ENCODE measurements around the gene TTC39C. TPM values are rescaled to one million over a fixed set of nuclear protein-coding genes. Genes with fewer than 3 reads are reported as not detected.

TTC39C gene
- total and polyA plus RNA-seq, 2 experiments from 2014 or later = 69.4 to 136 TPM

GRCh38 chr18:24016643-24017042 is 2.1 kb downstream of the TTC39C start:
- Mint-ChIP-seq H3K9me3 (no peaks in the 10 kb centered on the region; the same call in 2 of the 3 replicates), H3K27me3 (ENCODE audit: insufficient read depth, low read depth, poor library complexity) (peaks cover 12% of the 10 kb centered on the region), H3K27ac (no peak overlapping the region), H3K4me1 (peaks cover 53% of the 10 kb centered on the region), H3K4me3 (peak overlapping the region; percentile 85), H3K36me3 (ENCODE audit: low read depth) (no peaks in the 10 kb centered on the region; the same call in 2 of the 3 replicates)
- peak overlapping the region; percentile 89 for H3K4me3 ChIP-seq
- peak; percentile 13 for ATAC-seq
- peaks cover 10% of the 10 kb centered on the region for H3F3A ChIP-seq (replicated peaks; ENCODE audit: low read depth)
- DNase-seq (ENCODE audit: low spot score) = peak; percentile 50
- H2AFZ ChIP-seq = no peak overlapping the region
- peaks cover 11% of the 10 kb centered on the region; the same call in 1 of the 2 replicates for H4K20me1 ChIP-seq (replicated peaks; ENCODE audit: insufficient read depth)
- H3K79me2 ChIP-seq (replicated peaks; ENCODE audit: insufficient read depth) = peaks cover 70% of the 10 kb centered on the region
- H3K4me1 ChIP-seq (ENCODE audit: insufficient read depth) = peaks cover 54% of the 10 kb centered on the region
- no peaks in the 10 kb centered on the region for H3K36me3 ChIP-seq (ENCODE audit: insufficient read depth)
- no peaks in the 10 kb centered on the region for H3K9me2 ChIP-seq (ENCODE audit: insufficient read depth)
- no peak overlapping the region for H3K27ac ChIP-seq (ENCODE audit: low read depth)
- H3K4me2 ChIP-seq = peak overlapping the region; percentile 82
- no peaks in the 10 kb centered on the region for H3K27me3 ChIP-seq (ENCODE audit: insufficient read depth)
- no peak for TF ChIP-seq STAT1 (IDR thresholded peaks at IDR 0.05; ENCODE audit: unreplicated experiment)
- TF ChIP-seq CTCF (conservative IDR thresholded peaks at IDR 0.05; ENCODE audit: low read depth in 2 of 2) = peak in 1 of 2 experiments; percentile 56; a peak in 3 of 4 replicates
- TF ChIP-seq EZH2phosphoT487 (IDR thresholded peaks at IDR 0.05; ENCODE audit: unreplicated experiment) = no peak
- no peak for TF ChIP-seq EZH2 (IDR thresholded peaks at IDR 0.05; ENCODE audit: low read depth, unreplicated experiment)
- no peak for TF ChIP-seq POLR2AphosphoS5 (IDR thresholded peaks at IDR 0.05; ENCODE audit: low read depth)
- TF ChIP-seq ZNF114 (CRISPR knock-in tag; IDR thresholded peaks at IDR 0.05) = no peak
- TF ChIP-seq, protein P1, sequence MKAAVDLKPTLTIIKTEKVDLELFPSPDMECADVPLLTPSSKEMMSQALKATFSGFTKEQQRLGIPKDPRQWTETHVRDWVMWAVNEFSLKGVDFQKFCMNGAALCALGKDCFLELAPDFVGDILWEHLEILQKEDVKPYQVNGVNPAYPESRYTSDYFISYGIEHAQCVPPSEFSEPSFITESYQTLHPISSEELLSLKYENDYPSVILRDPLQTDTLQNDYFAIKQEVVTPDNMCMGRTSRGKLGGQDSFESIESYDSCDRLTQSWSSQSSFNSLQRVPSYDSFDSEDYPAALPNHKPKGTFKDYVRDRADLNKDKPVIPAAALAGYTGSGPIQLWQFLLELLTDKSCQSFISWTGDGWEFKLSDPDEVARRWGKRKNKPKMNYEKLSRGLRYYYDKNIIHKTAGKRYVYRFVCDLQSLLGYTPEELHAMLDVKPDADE (IDR thresholded peaks at IDR 0.05) = no peak

GRCh38 chr18:24018299-24018886 is 3.8 kb downstream of the TTC39C start:
- Mint-ChIP-seq H3K4me1 (peaks cover 70% of the 10 kb centered on the region), H3K4me3 (0 out of 3 replicates have a peak overlapping the region, but pooled peaks have one; percentile 1), H3K27ac (no peak overlapping the region), H3K27me3 (ENCODE audit: insufficient read depth, low read depth, poor library complexity) (peaks cover 12% of the 10 kb centered on the region), H3K36me3 (ENCODE audit: low read depth) (no peaks in the 10 kb centered on the region; the same call in 2 of the 3 replicates), H3K9me3 (no peaks in the 10 kb centered on the region; the same call in 2 of the 3 replicates)
- H2AFZ ChIP-seq = no peak overlapping the region
- ATAC-seq (no peak), DNase-seq (ENCODE audit: low spot score) (peak; percentile 18)
- H4K20me1 ChIP-seq (replicated peaks; ENCODE audit: insufficient read depth) = peaks cover 22% of the 10 kb centered on the region
- H3K79me2 ChIP-seq (replicated peaks; ENCODE audit: insufficient read depth) = peaks cover 87% of the 10 kb centered on the region
- peak overlapping the region; percentile 89 for H3K4me3 ChIP-seq
- H3F3A ChIP-seq (replicated peaks; ENCODE audit: low read depth) = peaks cover 13% of the 10 kb centered on the region; the same call in 1 of the 2 replicates
- H3K9me2 ChIP-seq (ENCODE audit: insufficient read depth) = no peaks in the 10 kb centered on the region
- peak overlapping the region; percentile 82 for H3K4me2 ChIP-seq
- H3K36me3 ChIP-seq (ENCODE audit: insufficient read depth) = no peaks in the 10 kb centered on the region
- H3K27ac ChIP-seq (ENCODE audit: low read depth) = peak overlapping the region; percentile 34
- no peaks in the 10 kb centered on the region for H3K27me3 ChIP-seq (ENCODE audit: insufficient read depth)
- H3K4me1 ChIP-seq (ENCODE audit: insufficient read depth) = peaks cover 70% of the 10 kb centered on the region
- TF ChIP-seq CTCF (conservative IDR thresholded peaks at IDR 0.05; ENCODE audit: low read depth in 2 of 2) (no peak), EZH2phosphoT487 (IDR thresholded peaks at IDR 0.05; ENCODE audit: unreplicated experiment) (no peak), POLR2AphosphoS5 (IDR thresholded peaks at IDR 0.05; ENCODE audit: low read depth) (no peak), CREB1 (CRISPR knock-in tag; IDR thresholded peaks at IDR 0.05; ENCODE audit: low read depth) (no peak)
- TF ChIP-seq, protein P2, sequence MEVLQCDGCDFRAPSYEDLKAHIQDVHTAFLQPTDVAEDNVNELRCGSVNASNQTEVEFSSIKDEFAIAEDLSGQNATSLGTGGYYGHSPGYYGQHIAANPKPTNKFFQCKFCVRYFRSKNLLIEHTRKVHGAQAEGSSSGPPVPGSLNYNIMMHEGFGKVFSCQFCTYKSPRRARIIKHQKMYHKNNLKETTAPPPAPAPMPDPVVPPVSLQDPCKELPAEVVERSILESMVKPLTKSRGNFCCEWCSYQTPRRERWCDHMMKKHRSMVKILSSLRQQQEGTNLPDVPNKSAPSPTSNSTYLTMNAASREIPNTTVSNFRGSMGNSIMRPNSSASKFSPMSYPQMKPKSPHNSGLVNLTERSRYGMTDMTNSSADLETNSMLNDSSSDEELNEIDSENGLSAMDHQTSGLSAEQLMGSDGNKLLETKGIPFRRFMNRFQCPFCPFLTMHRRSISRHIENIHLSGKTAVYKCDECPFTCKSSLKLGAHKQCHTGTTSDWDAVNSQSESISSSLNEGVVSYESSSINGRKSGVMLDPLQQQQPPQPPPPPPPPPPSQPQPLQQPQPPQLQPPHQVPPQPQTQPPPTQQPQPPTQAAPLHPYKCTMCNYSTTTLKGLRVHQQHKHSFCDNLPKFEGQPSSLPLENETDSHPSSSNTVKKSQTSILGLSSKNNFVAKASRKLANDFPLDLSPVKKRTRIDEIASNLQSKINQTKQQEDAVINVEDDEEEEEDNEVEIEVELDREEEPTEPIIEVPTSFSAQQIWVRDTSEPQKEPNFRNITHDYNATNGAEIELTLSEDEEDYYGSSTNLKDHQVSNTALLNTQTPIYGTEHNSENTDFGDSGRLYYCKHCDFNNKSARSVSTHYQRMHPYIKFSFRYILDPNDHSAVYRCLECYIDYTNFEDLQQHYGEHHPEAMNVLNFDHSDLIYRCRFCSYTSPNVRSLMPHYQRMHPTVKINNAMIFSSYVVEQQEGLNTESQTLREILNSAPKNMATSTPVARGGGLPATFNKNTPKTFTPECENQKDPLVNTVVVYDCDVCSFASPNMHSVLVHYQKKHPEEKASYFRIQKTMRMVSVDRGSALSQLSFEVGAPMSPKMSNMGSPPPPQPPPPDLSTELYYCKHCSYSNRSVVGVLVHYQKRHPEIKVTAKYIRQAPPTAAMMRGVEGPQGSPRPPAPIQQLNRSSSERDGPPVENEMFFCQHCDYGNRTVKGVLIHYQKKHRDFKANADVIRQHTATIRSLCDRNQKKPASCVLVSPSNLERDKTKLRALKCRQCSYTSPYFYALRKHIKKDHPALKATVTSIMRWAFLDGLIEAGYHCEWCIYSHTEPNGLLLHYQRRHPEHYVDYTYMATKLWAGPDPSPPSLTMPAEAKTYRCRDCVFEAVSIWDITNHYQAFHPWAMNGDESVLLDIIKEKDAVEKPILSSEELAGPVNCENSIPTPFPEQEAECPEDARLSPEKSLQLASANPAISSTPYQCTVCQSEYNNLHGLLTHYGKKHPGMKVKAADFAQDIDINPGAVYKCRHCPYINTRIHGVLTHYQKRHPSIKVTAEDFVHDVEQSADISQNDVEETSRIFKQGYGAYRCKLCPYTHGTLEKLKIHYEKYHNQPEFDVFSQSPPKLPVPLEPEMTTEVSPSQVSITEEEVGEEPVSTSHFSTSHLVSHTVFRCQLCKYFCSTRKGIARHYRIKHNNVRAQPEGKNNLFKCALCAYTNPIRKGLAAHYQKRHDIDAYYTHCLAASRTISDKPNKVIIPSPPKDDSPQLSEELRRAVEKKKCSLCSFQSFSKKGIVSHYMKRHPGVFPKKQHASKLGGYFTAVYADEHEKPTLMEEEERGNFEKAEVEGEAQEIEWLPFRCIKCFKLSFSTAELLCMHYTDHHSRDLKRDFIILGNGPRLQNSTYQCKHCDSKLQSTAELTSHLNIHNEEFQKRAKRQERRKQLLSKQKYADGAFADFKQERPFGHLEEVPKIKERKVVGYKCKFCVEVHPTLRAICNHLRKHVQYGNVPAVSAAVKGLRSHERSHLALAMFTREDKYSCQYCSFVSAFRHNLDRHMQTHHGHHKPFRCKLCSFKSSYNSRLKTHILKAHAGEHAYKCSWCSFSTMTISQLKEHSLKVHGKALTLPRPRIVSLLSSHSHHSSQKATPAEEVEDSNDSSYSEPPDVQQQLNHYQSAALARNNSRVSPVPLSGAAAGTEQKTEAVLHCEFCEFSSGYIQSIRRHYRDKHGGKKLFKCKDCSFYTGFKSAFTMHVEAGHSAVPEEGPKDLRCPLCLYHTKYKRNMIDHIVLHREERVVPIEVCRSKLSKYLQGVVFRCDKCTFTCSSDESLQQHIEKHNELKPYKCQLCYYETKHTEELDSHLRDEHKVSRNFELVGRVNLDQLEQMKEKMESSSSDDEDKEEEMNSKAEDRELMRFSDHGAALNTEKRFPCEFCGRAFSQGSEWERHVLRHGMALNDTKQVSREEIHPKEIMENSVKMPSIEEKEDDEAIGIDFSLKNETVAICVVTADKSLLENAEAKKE (CRISPR knock-in tag; IDR thresholded peaks at IDR 0.05) = no peak

Measured in GM23338 (cell line).